Type B pancreatic cell (in vitro differentiated cells): ENCODE results near the gene HSPG2. TPM values are rescaled to one million over a fixed set of nuclear protein-coding genes. Genes with fewer than 3 reads are reported as not detected.

Source experiments
- DNase-seq: peaks from one replicate; pipeline ENCODE4 v3.0.0; 2021; ENCODE audit warnings: mixed read lengths; ENCODE audit not compliant: unreplicated experiment; ENCODE audit errors: extremely low spot score
- H3K27ac Mint-ChIP-seq: 2 replicates; pipeline ENCODE4 v1.8.0; 2021; ENCODE audit warnings: mild to moderate bottlenecking, mixed read lengths
- H3K27me3 Mint-ChIP-seq: 2 replicates; pipeline ENCODE4 v1.8.0; 2021; ENCODE audit warnings: mixed read lengths
- H3K36me3 Mint-ChIP-seq: 2 replicates; pipeline ENCODE4 v1.8.0; 2021; ENCODE audit warnings: mixed read lengths
- H3K4me1 Mint-ChIP-seq: one replicate; pipeline ENCODE4 v1.8.0; 2021; ENCODE audit warnings: mixed read lengths; ENCODE audit not compliant: unreplicated experiment
- H3K4me3 Mint-ChIP-seq: 2 replicates; pipeline ENCODE4 v1.8.0; 2021; ENCODE audit warnings: mild to moderate bottlenecking, mixed read lengths
- H3K9me3 Mint-ChIP-seq: 2 replicates; pipeline ENCODE4 v1.8.0; 2021; ENCODE audit warnings: mixed read lengths
- total RNA-seq: library from RNA; stranded (reverse); gene quantifications from 2 replicates; pipeline ENCODE4 v1.2.1, GENCODE V29; 2021; ENCODE audit warnings: low replicate concordance
- TF ChIP-seq, protein P1 (sequence below): fragments of 200-600 bp; sonication (generic); conservative IDR thresholded peaks from 2 replicates; pipeline ENCODE4 v1.5.0; 2021; ENCODE audit warnings: antibody characterized with exemption, mild to moderate bottlenecking

HSPG2 gene
- total RNA-seq, 1 donor from 2014 or later = 130 TPM

DNA sequence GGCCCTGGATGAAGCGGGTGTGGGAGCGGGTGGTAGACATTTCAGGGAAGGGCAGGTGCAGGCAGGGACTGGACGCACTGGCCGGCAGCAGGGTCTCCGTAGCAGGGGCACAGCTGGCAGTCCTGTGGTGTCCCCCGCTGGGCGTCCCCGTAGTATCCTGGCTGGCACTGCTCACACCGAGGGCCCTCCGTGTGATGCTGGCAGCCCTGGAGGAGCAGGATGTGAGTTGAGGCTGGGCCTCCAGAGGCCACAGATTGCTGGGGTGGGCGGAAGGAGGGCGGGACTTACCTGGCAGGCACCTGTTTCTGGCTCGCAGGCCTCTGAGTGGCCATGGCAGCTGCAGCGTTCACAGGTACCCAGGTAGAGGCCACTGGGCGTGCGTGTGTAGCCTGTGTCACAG lies 62.8 kb downstream of the HSPG2 start:
- Mint-ChIP-seq H3K27me3 (no peaks in the 10 kb centered on the region), H3K4me3 (no peak overlapping the region), H3K4me1 (peaks cover under 1% of the 10 kb centered on the region), H3K27ac (no peak overlapping the region), H3K36me3 (no peaks in the 10 kb centered on the region), H3K9me3 (no peaks in the 10 kb centered on the region)
- no peak for DNase-seq
- TF ChIP-seq, protein P1, sequence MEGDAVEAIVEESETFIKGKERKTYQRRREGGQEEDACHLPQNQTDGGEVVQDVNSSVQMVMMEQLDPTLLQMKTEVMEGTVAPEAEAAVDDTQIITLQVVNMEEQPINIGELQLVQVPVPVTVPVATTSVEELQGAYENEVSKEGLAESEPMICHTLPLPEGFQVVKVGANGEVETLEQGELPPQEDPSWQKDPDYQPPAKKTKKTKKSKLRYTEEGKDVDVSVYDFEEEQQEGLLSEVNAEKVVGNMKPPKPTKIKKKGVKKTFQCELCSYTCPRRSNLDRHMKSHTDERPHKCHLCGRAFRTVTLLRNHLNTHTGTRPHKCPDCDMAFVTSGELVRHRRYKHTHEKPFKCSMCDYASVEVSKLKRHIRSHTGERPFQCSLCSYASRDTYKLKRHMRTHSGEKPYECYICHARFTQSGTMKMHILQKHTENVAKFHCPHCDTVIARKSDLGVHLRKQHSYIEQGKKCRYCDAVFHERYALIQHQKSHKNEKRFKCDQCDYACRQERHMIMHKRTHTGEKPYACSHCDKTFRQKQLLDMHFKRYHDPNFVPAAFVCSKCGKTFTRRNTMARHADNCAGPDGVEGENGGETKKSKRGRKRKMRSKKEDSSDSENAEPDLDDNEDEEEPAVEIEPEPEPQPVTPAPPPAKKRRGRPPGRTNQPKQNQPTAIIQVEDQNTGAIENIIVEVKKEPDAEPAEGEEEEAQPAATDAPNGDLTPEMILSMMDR = no peak

DNA sequence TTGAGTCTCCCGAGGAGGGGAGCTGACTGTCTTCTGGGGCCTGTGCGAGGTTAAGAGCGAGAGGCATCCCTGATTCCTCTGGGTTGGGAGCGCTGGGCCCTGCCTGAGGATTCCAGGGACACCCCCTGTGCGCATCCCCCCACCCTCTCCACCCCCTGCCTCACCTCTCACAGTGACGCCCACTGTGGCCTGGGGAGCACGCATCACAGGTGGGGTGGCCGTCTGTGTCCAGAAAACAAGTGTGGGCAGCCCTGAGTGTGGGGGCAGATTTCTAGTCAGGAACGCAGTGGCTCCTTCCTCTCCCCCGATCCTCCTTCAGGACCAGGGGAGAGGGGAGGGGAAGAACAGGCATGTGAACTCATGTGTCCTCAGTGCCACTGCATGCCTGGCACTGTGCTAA lies 63.3 kb downstream of the HSPG2 start:
- TF ChIP-seq, protein P1 = no peak
- H3K4me3 Mint-ChIP-seq = no peak overlapping the region
- no peak overlapping the region for H3K27ac Mint-ChIP-seq
- H3K27me3 Mint-ChIP-seq = no peaks in the 10 kb centered on the region
- no peak for DNase-seq
- peaks cover 4% of the 10 kb centered on the region for H3K4me1 Mint-ChIP-seq
- no peaks in the 10 kb centered on the region for H3K9me3 Mint-ChIP-seq
- H3K36me3 Mint-ChIP-seq = no peaks in the 10 kb centered on the region

DNA sequence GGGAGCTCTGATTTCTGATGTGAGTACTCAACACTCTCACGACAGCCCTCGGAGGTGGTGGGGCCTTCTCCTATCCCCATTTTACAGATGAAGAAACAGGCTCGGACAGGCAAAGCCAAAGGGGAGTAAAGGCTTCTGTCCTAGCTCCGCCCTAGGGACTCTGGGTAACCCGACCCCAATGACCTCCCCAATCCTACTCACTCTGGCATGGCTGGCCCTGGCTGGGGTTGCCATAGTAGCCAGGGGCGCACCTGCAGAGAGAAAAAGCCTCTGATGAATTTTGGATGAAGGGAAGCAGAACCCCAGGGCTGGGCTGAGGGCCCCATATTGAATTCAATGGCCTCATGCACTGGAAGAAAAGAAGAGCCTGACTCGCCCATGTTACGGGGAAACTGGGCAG lies 63.9 kb downstream of the HSPG2 start:
- H3K27me3 Mint-ChIP-seq = no peaks in the 10 kb centered on the region
- H3K36me3 Mint-ChIP-seq = no peaks in the 10 kb centered on the region
- no peak for DNase-seq
- no peak overlapping the region for H3K4me3 Mint-ChIP-seq
- no peak overlapping the region for H3K27ac Mint-ChIP-seq
- TF ChIP-seq, protein P1 = no peak
- peaks cover 4% of the 10 kb centered on the region for H3K4me1 Mint-ChIP-seq
- H3K9me3 Mint-ChIP-seq = no peaks in the 10 kb centered on the region

DNA sequence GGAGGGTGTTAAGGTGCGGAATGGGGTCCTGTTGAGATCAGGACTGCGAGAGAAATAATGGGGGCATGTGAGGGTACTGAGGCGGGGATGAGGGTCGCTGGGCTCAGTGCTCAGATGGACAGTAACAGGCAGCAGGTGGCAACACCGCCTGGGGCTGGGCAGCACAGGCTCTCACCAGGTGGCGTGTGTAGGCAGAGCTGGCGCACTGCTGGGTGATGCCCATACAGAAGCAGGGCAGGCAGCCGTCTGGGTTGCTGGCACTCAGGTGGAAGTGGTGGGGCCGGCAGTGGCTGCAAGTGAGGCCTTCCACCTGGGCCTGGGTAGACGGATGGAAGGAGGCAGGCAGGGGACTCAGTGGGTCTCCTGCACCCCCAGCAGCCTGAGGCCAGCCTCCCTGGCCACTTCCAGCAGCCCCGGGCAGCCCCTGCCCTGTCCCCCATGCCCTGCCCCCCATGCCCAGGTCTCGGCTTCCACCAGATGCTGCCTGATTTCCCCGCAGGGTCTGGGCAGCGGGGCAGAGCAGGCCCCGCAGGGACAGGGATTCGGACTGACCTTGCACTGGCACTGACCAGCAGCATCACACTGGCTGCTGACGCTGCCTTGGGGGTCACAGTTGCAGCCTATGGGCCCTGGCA lies 64.5 kb downstream of the HSPG2 start:
- no peaks in the 10 kb centered on the region for H3K27me3 Mint-ChIP-seq
- no peaks in the 10 kb centered on the region for H3K9me3 Mint-ChIP-seq
- TF ChIP-seq, protein P1 = no peak
- H3K36me3 Mint-ChIP-seq = no peaks in the 10 kb centered on the region
- DNase-seq = no peak
- H3K4me3 Mint-ChIP-seq = no peak overlapping the region
- H3K27ac Mint-ChIP-seq = no peak overlapping the region
- H3K4me1 Mint-ChIP-seq = peaks cover 4% of the 10 kb centered on the region

DNA sequence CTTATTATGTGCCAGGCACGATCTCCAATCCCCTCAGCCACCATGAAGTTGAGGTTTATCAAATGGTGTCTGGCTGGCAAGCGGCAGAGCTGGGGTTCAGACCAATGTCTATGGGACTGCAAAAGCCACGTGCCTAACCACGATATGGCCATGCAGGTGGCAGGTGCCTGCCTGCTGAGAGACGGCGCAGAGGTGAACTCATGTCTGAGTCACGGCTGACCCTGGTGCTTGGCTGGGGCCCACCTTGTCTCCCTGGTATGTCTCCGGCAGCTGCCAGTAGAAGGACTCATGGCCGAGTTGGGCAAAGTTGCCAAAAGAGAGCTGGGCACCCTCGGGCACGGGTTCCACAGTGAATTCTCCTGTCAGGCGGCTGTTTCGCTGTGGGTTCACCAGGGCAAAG lies 65.2 kb downstream of the HSPG2 start:
- H3K4me3 Mint-ChIP-seq = no peak overlapping the region
- H3K9me3 Mint-ChIP-seq = no peaks in the 10 kb centered on the region
- no peak for DNase-seq
- H3K4me1 Mint-ChIP-seq = peaks cover 4% of the 10 kb centered on the region
- H3K27me3 Mint-ChIP-seq = no peaks in the 10 kb centered on the region
- no peaks in the 10 kb centered on the region for H3K36me3 Mint-ChIP-seq
- TF ChIP-seq, protein P1 = no peak
- no peak overlapping the region for H3K27ac Mint-ChIP-seq

DNA sequence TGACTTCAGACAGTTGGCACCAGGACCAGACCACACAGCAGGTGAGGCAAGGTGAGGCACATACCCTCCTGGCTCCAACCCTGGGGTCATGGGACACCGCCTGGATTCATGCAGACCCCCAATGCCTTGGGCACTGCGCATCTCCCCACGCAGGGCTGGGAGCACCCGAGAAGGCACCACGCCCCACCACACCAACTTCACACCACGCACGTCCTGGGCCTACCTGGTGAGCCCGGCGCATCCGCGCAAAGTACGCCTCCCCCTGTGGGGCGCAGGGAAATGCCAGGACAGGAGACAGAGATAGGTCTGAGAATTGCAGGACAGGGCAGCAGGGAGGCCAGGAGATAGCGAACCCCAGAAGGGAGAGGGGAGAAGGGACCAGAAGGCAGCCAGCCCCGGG lies 66.5 kb downstream of the HSPG2 start:
- H3K4me1 Mint-ChIP-seq = peaks cover 10% of the 10 kb centered on the region
- no peak overlapping the region for H3K27ac Mint-ChIP-seq
- H3K27me3 Mint-ChIP-seq = no peaks in the 10 kb centered on the region
- no peaks in the 10 kb centered on the region for H3K9me3 Mint-ChIP-seq
- H3K36me3 Mint-ChIP-seq = no peaks in the 10 kb centered on the region
- no peak overlapping the region for H3K4me3 Mint-ChIP-seq
- TF ChIP-seq, protein P1 = no peak
- DNase-seq = no peak
